Hepatocyte (in vitro differentiated cells): ENCODE results near the gene CCDC61. TPM values are rescaled to one million over a fixed set of nuclear protein-coding genes. Genes with fewer than 3 reads are reported as not detected.

ENCODE experiments used
- DNase-seq: peaks from one replicate; pipeline ENCODE4 v3.0.0-alpha.2; 2016; ENCODE audit warnings: low spot score
- H2AFZ ChIP-seq: fragments of 200-600 bp; sonication (generic); 2 replicates; pipeline ENCODE4 v1.6.0; 2016; ENCODE audit warnings: antibody characterized with exemption, mild to moderate bottlenecking
- H3K27ac ChIP-seq: fragments of 200-600 bp; sonication (generic); 2 replicates; pipeline ENCODE4 v1.5.1; 2016; ENCODE audit warnings: mild to moderate bottlenecking
- H3K27me3 ChIP-seq: fragments of 200-600 bp; sonication (generic); 2 replicates; pipeline ENCODE4 v1.6.1; 2016
- H3K36me3 ChIP-seq: fragments of 200-600 bp; sonication (generic); replicated peaks from 2 replicates; pipeline ENCODE4 v1.5.1; 2016; ENCODE audit warnings: low read depth; ENCODE audit not compliant: insufficient read depth
- H3K4me1 ChIP-seq: fragments of 200-600 bp; sonication (generic); 2 replicates; pipeline ENCODE4 v1.5.1; 2016; ENCODE audit warnings: mild to moderate bottlenecking, moderate library complexity; ENCODE audit not compliant: insufficient read depth
- H3K4me2 ChIP-seq: fragments of 200-600 bp; sonication (generic); 2 replicates; pipeline ENCODE4 v1.6.0; 2016
- H3K4me3 ChIP-seq: fragments of 200-600 bp; sonication (generic); 2 replicates; pipeline ENCODE4 v1.5.1; 2016; ENCODE audit warnings: mild to moderate bottlenecking
- H3K79me2 ChIP-seq: fragments of 200-600 bp; sonication (generic); 2 replicates; pipeline ENCODE4 v1.6.0; 2017; ENCODE audit warnings: mild to moderate bottlenecking
- H3K9me2 ChIP-seq: fragments of 200-600 bp; sonication (generic); replicated peaks from 2 replicates; pipeline ENCODE4 v1.6.0; 2017; ENCODE audit warnings: mild to moderate bottlenecking; ENCODE audit not compliant: insufficient read depth
- H3K9me3 ChIP-seq: fragments of 200-600 bp; sonication (generic); 2 replicates; pipeline ENCODE4 v1.5.1; 2016; ENCODE audit warnings: low read depth, mild to moderate bottlenecking
- H4K20me1 ChIP-seq: fragments of 200-600 bp; sonication (generic); 2 replicates; pipeline ENCODE4 v1.6.0; 2016; ENCODE audit warnings: mild to moderate bottlenecking; ENCODE audit not compliant: insufficient read depth, poor library complexity, severe bottlenecking
- CTCF ChIP-seq: fragments of 200-600 bp; sonication (generic); IDR thresholded peaks from 2 replicates; pipeline ENCODE4 v1.5.1; 2016; ENCODE audit warnings: antibody characterized with exemption, mild to moderate bottlenecking; ENCODE audit not compliant: poor library complexity
- EZH2 ChIP-seq: fragments of 200-600 bp; sonication (generic); IDR thresholded peaks from 2 replicates; pipeline ENCODE4 v1.6.1; 2016; ENCODE audit warnings: antibody characterized with exemption, mild to moderate bottlenecking, borderline replicate concordance
- EZH2phosphoT487 ChIP-seq: fragments of 200-600 bp; sonication (generic); IDR thresholded peaks from one replicate; pipeline ENCODE4 v1.6.1; 2018; ENCODE audit warnings: antibody characterized with exemption, mild to moderate bottlenecking, low read depth, moderate library complexity; ENCODE audit not compliant: unreplicated experiment, severe bottlenecking
- WGBS: methylation state at CpG from one replicate; pipeline ENCODE4 v1.1.6; 2016; ENCODE audit warnings: low lambda C conversion rate; ENCODE audit errors: missing lambda C conversion rate; 5-methylcytosine and 5-hydroxymethylcytosine counted together
- polyA plus RNA-seq: library from polyadenylated mRNA; unstranded; fragments of >200 nt; fragmentation: Nextera tagmentation; extraction: Ambion mirVana; gene quantifications from 2 replicates; pipeline ENCODE4 v1.2.1, GENCODE V29; 2016
- total RNA-seq: library from RNA; depleted of rRNA; stranded (reverse); fragments of >200 nt; gene quantifications from 2 replicates; pipeline ENCODE4 v1.2.3, GENCODE V29; 2014

CCDC61 gene
- total and polyA plus RNA-seq, 2 experiments from 2014 or later, result 3.6 to 7.3 TPM

- WGBS, result 98% methylated on average over 8 of the region's 10 CpGs
- no peak overlapping the region for H3K4me2 ChIP-seq
- H3K36me3 ChIP-seq, result no peaks in the 10 kb centered on the region
- H3K9me2 ChIP-seq, result no peaks in the 10 kb centered on the region
- H3K4me1 ChIP-seq, result peaks cover 10% of the 10 kb centered on the region
- no peak for TF ChIP-seq CTCF
- no peak for TF ChIP-seq EZH2phosphoT487
- no peak for TF ChIP-seq EZH2
- no peaks in the 10 kb centered on the region for H3K9me3 ChIP-seq
- no peaks in the 10 kb centered on the region for H3K79me2 ChIP-seq
- H4K20me1 ChIP-seq, result peaks cover 15% of the 10 kb centered on the region
- H3K27me3 ChIP-seq, result peaks cover 16% of the 10 kb centered on the region
- DNase-seq, result no peak
- no peak overlapping the region for H3K27ac ChIP-seq
- no peak overlapping the region for H2AFZ ChIP-seq
- H3K4me3 ChIP-seq, result no peak overlapping the region
Observed at GRCh38 chr19:46018729-46019251, 23.5 kb downstream of the CCDC61 start.

- 99% methylated on average over 13 of the region's 13 CpGs for WGBS
- no peak overlapping the region for H3K4me3 ChIP-seq
- no peaks in the 10 kb centered on the region for H3K9me2 ChIP-seq
- no peaks in the 10 kb centered on the region for H3K79me2 ChIP-seq
- no peak overlapping the region for H3K4me2 ChIP-seq
- peaks cover 10% of the 10 kb centered on the region for H3K4me1 ChIP-seq
- no peaks in the 10 kb centered on the region for H3K36me3 ChIP-seq
- TF ChIP-seq CTCF (no peak), EZH2 (no peak), EZH2phosphoT487 (no peak)
- no peak for DNase-seq
- no peak overlapping the region for H2AFZ ChIP-seq
- peaks cover 11% of the 10 kb centered on the region for H3K27me3 ChIP-seq
- H4K20me1 ChIP-seq, result peaks cover 13% of the 10 kb centered on the region
- no peak overlapping the region for H3K27ac ChIP-seq
- H3K9me3 ChIP-seq, result no peaks in the 10 kb centered on the region
Observed at GRCh38 chr19:46019270-46019669, 24.0 kb downstream of the CCDC61 start.

- Histone ChIP-seq H3K4me2 (no peak overlapping the region), H3K9me2 (no peaks in the 10 kb centered on the region), H3K79me2 (no peaks in the 10 kb centered on the region), H3K36me3 (no peaks in the 10 kb centered on the region), H3K9me3 (no peaks in the 10 kb centered on the region), H3K27me3 (peaks cover under 1% of the 10 kb centered on the region), H4K20me1 (peaks cover 4% of the 10 kb centered on the region), H3K4me1 (peaks cover under 1% of the 10 kb centered on the region), H2AFZ (no peak overlapping the region), H3K27ac (no peak overlapping the region), H3K4me3 (no peak overlapping the region)
- TF ChIP-seq EZH2phosphoT487 (no peak), CTCF (no peak), EZH2 (no peak)
- DNase-seq, result no peak
- 97% methylated on average over 7 of the region's 7 CpGs for WGBS
Observed at GRCh38 chr19:46020819-46021125, 25.5 kb downstream of the CCDC61 start.
